Keratinocyte (primary cell): ENCODE results near the gene GAL3ST2. TPM values are rescaled to one million over a fixed set of nuclear protein-coding genes. Genes with fewer than 3 reads are reported as not detected.

Experiments used
- DNase-seq: peaks from one replicate; pipeline ENCODE4 v3.0.0-alpha.2; 2011; ENCODE audit warnings: low read depth, missing footprints, low spot score
- FAIRE-seq: peaks from 2 replicates; lab custom pipeline; 2011; peaks lifted over from hg19 to GRCh38; lab: Jason Lieb, UNC
- H2AFZ ChIP-seq: 2 replicates; pipeline ENCODE4 v1.6.0; 2012; ENCODE audit warnings: low read length, control low read depth, inconsistent platforms; ENCODE audit not compliant: control insufficient read depth
- H3K27ac ChIP-seq: 2 replicates; pipeline ENCODE4 v1.5.1; 2011; ENCODE audit warnings: low read length; ENCODE audit not compliant: control insufficient read depth, insufficient read depth
- H3K27me3 ChIP-seq: 3 replicates; pipeline ENCODE4 v1.6.0; 2011; ENCODE audit warnings: low read length; ENCODE audit not compliant: control insufficient read depth, insufficient read depth; ENCODE audit errors: extremely low read depth
- H3K36me3 ChIP-seq, 2 experiments: 2 replicates in 1 of 2; 3 replicates in 1 of 2; pipeline ENCODE4 v1.5.1; 2011; ENCODE audit warnings: low read length in 2 of 2, mild to moderate bottlenecking in 1 of 2; ENCODE audit not compliant: control insufficient read depth in 2 of 2, insufficient read depth in 2 of 2; ENCODE audit errors: extremely low read depth in 1 of 2
- H3K4me1 ChIP-seq: 3 replicates; pipeline ENCODE4 v1.5.1; 2011; ENCODE audit warnings: low read length; ENCODE audit not compliant: control insufficient read depth, insufficient read depth; ENCODE audit errors: extremely low read depth
- H3K4me2 ChIP-seq: 3 replicates; pipeline ENCODE4 v1.6.0; 2011; ENCODE audit warnings: low read depth, low read length; ENCODE audit not compliant: control insufficient read depth, insufficient read depth; ENCODE audit errors: extremely low read depth
- H3K4me3 ChIP-seq, 3 experiments: fragments of 200-600 bp in 1 of 3; sonication (generic) in 1 of 3; 2 replicates in 2 of 3; 3 replicates in 1 of 3; pipeline ENCODE4 v1.5.1; 2011 to 2016; ENCODE audit warnings: low read length in 3 of 3, mild to moderate bottlenecking in 3 of 3, control low read depth in 2 of 3, inconsistent platforms in 1 of 3, low read depth in 1 of 3, mixed read lengths in 1 of 3, mixed run types in 1 of 3, moderate library complexity in 1 of 3; ENCODE audit not compliant: control insufficient read depth in 2 of 3, insufficient read depth in 2 of 3; ENCODE audit errors: extremely low read depth in 1 of 3
- H3K79me2 ChIP-seq: 2 replicates; pipeline ENCODE4 v1.6.0; 2012; ENCODE audit warnings: low read length; ENCODE audit not compliant: control insufficient read depth, insufficient read depth
- H3K9ac ChIP-seq: 3 replicates; pipeline ENCODE4 v1.6.0; 2011; ENCODE audit warnings: low read length; ENCODE audit not compliant: control insufficient read depth, insufficient read depth; ENCODE audit errors: extremely low read depth
- H3K9me1 ChIP-seq: 3 replicates; pipeline ENCODE4 v1.6.0; 2011; ENCODE audit warnings: low read length; ENCODE audit not compliant: control insufficient read depth, insufficient read depth; ENCODE audit errors: extremely low read depth
- H3K9me3 ChIP-seq: 2 replicates; pipeline ENCODE4 v1.5.1; 2012; ENCODE audit warnings: low read depth, low read length; ENCODE audit not compliant: control insufficient read depth
- H4K20me1 ChIP-seq: 3 replicates; pipeline ENCODE4 v1.6.0; 2011; ENCODE audit warnings: low read length; ENCODE audit not compliant: control insufficient read depth, insufficient read depth; ENCODE audit errors: extremely low read depth
- EZH2 ChIP-seq: IDR thresholded peaks from one replicate; pipeline ENCODE4 v1.6.1; 2012; ENCODE audit warnings: inconsistent platforms, mild to moderate bottlenecking, low read length, moderate library complexity
- dilution Hi-C: fragments of 300-500 bp; cut with MboI; formaldehyde crosslinking; loops from one replicate; pipeline ENCODE4 v1.7.0; 2020; ENCODE audit warnings: low sequenced_read_pairs; ENCODE audit not compliant: extremely low pct_ligation_motif_present
- polyA plus RNA-seq, 5 experiments: library from polyadenylated mRNA; depleted of rRNA in 3 of 5; stranded (reverse) in 3 of 5; stranded (forward) in 1 of 5; unstranded in 1 of 5; fragments of >200 nt; gene quantifications; 1 replicate in 1 of 5; 2 replicates in 3 of 5; 3 replicates in 1 of 5; pipeline versions ENCODE4 v1.2.1 to v1.2.3, GENCODE V29; 2011 to 2012; ENCODE audit warnings: missing spikeins in 2 of 5, low read depth in 1 of 5, low replicate concordance in 1 of 5
- TF ChIP-seq, protein P1 (sequence below), 3 experiments: IDR thresholded peaks in 1 of 3; conservative IDR thresholded peaks in 1 of 3; optimal IDR thresholded peaks in 1 of 3; 2 replicates in 2 of 3; 3 replicates in 1 of 3; pipeline versions ENCODE3 to v1.5.1; 2011; ENCODE audit warnings: low read length in 3 of 3, mild to moderate bottlenecking in 3 of 3, moderate library complexity in 2 of 3, control low read depth in 1 of 3, inconsistent platforms in 1 of 3; ENCODE audit not compliant: insufficient read depth in 2 of 3; ENCODE audit errors: extremely low read depth in 1 of 3

GAL3ST2 gene
- polyA plus RNA-seq, 1 donor (not counting 4 experiments of a cell fraction or from before 2014, with no cell fraction given), result not detected

DNA sequence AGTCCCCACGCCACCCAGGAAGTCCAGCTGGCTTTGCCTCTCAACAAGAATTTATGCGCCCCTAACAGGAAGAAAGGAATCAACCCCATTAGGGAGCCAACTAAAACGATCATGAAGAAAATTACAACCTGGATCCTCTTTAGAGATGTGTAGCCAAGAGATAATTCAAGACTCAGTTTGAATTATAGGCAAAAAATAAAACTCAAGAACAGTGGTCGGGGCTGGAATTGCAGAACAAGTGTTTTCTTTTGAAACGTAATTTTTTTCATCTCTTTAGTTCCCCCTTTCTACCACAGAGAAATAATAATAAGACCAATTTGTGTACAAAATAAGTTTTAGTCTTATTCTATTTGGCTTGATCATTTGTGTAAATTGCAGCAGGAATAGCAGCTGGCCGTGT is 59.7 kb downstream of the GAL3ST2 start:
- dilution Hi-C loops, result no loop called here
- TF ChIP-seq EZH2, result no peak

GRCh38 chr2:241837197-241837965 is 60.8 kb downstream of the GAL3ST2 start:
- Histone ChIP-seq H3K9me1 (no peaks in the 10 kb centered on the region), H3K9me3 (no peaks in the 10 kb centered on the region), H3K79me2 (no peaks in the 10 kb centered on the region), H3K9ac (no peak overlapping the region), H3K4me3 (no peak overlapping the region), H3K4me1 (no peaks in the 10 kb centered on the region), H2AFZ (no peak overlapping the region), H3K27ac (no peak overlapping the region), H3K27me3 (no peaks in the 10 kb centered on the region), H3K36me3 (no peaks in the 10 kb centered on the region), H4K20me1 (no peaks in the 10 kb centered on the region), H3K4me2 (no peak overlapping the region)
- FAIRE-seq (no peak), DNase-seq (no peak)
- no peak for TF ChIP-seq EZH2
- TF ChIP-seq, protein P1, sequence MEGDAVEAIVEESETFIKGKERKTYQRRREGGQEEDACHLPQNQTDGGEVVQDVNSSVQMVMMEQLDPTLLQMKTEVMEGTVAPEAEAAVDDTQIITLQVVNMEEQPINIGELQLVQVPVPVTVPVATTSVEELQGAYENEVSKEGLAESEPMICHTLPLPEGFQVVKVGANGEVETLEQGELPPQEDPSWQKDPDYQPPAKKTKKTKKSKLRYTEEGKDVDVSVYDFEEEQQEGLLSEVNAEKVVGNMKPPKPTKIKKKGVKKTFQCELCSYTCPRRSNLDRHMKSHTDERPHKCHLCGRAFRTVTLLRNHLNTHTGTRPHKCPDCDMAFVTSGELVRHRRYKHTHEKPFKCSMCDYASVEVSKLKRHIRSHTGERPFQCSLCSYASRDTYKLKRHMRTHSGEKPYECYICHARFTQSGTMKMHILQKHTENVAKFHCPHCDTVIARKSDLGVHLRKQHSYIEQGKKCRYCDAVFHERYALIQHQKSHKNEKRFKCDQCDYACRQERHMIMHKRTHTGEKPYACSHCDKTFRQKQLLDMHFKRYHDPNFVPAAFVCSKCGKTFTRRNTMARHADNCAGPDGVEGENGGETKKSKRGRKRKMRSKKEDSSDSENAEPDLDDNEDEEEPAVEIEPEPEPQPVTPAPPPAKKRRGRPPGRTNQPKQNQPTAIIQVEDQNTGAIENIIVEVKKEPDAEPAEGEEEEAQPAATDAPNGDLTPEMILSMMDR (optimal IDR thresholded peaks at IDR 0.05 in 1 of 3, IDR thresholded peaks at IDR 0.05 in 1 of 3, conservative IDR thresholded peaks at IDR 0.05 in 1 of 3; ENCODE audit: extremely low read depth in 1 of 3, insufficient read depth in 2 of 3, low read length in 3 of 3), result no peak
- dilution Hi-C loops, result no loop called here

More for the DNA sequence above, 59.7 kb downstream of the GAL3ST2 start:
- Histone ChIP-seq H3K4me2 (no peak overlapping the region), H3K79me2 (no peaks in the 10 kb centered on the region), H4K20me1 (no peaks in the 10 kb centered on the region), H2AFZ (no peak overlapping the region), H3K36me3 (no peaks in the 10 kb centered on the region), H3K4me3 (no peak overlapping the region), H3K9me1 (no peaks in the 10 kb centered on the region), H3K9me3 (no peaks in the 10 kb centered on the region), H3K9ac (no peak overlapping the region), H3K27me3 (no peaks in the 10 kb centered on the region), H3K27ac (no peak overlapping the region), H3K4me1 (no peaks in the 10 kb centered on the region)
- DNase-seq (no peak), FAIRE-seq (no peak)
